PC-3 (cell line): ENCODE measurements around the gene RHOXF1. TPM values are rescaled to one million over a fixed set of nuclear protein-coding genes. Genes with fewer than 3 reads are reported as not detected.
A peak's percentile ranks its signal among the peaks of the same experiment; 100 is the strongest.
"Not testable (repeated sequence)": the region's sequence is repeated elsewhere in the genome, so short reads cannot be mapped to it uniquely, and the experiment has no call there.

Source experiments
- ATAC-seq: fragments of 200-7000 bp; cut with Tn5 transposase; 2 replicates; pipeline ENCODE4 v1.9.1; 2020; ENCODE audit warnings: mild to moderate bottlenecking, moderate library complexity
- Bru-seq: library from RNA; stranded (reverse); fragments of 400-500 nt; gene quantifications from one replicate; lab custom pipeline; 2021; lab: Mats Ljungman, UMichigan
- BruChase-seq, 2 experiments: library from RNA; stranded (reverse); fragments of 400-500 nt; gene quantifications; one replicate each; lab custom pipeline; 2021; lab: Mats Ljungman, UMichigan
- BruUV-seq: library from RNA; stranded (reverse); fragments of 400-500 nt; replicated peaks from 2 replicates; lab custom pipeline; 2021; lab: Mats Ljungman, UMichigan
- CTCF ChIA-PET: fragments of 300-600 bp; sonication (Branson Sonifier 250); formaldehyde crosslinking; loops from one replicate; lab custom pipeline; 2022; ENCODE audit warnings: antibody characterized with exemption; lab: Charles Lee
- POLR2A ChIA-PET: fragments of 300-600 bp; sonication (Branson Sonifier 250); formaldehyde crosslinking; loops from one replicate; lab custom pipeline; 2022; ENCODE audit warnings: antibody characterized with exemption; ENCODE audit not compliant: unreplicated experiment; lab: Charles Lee
- DNase-seq: peaks from one replicate; pipeline ENCODE4 v3.0.0-alpha.2; 2015
- H2AFZ ChIP-seq: fragments of 300-600 bp; sonication (generic); 2 replicates; pipeline ENCODE4 v1.6.0; 2016; ENCODE audit warnings: antibody characterized with exemption, low read length
- H3F3A ChIP-seq: fragments of 300-600 bp; sonication (generic); one replicate; pipeline ENCODE4 v1.6.0; 2017; ENCODE audit warnings: antibody characterized with exemption, low read length, control low read depth, mild to moderate bottlenecking; ENCODE audit not compliant: unreplicated experiment
- H3K27ac ChIP-seq: fragments of 300-600 bp; sonication (generic); 2 replicates; pipeline ENCODE4 v1.5.1; 2016; ENCODE audit warnings: mild to moderate bottlenecking, low read length
- H3K27me3 ChIP-seq: fragments of 300-600 bp; sonication (generic); 2 replicates; pipeline ENCODE4 v1.6.1; 2016; ENCODE audit warnings: low read length, mixed read lengths
- H3K36me3 ChIP-seq: fragments of 300-600 bp; sonication (generic); 2 replicates; pipeline ENCODE4 v1.6.1; 2016; ENCODE audit warnings: low read depth, mixed run types, low read length, mixed read lengths
- H3K4me1 ChIP-seq: fragments of 300-600 bp; sonication (generic); 2 replicates; pipeline ENCODE4 v1.5.1; 2016; ENCODE audit warnings: low read length; ENCODE audit not compliant: insufficient read depth
- H3K4me2 ChIP-seq: fragments of 300-600 bp; sonication (generic); 2 replicates; pipeline ENCODE4 v1.6.0; 2016; ENCODE audit warnings: low read length
- H3K4me3 ChIP-seq: fragments of 300-600 bp; sonication (generic); 2 replicates; pipeline ENCODE4 v1.5.1; 2016; ENCODE audit warnings: mild to moderate bottlenecking, low read length, mixed read lengths
- H3K79me2 ChIP-seq: fragments of 300-600 bp; sonication (generic); 2 replicates; pipeline ENCODE4 v1.6.1; 2017; ENCODE audit warnings: low read length, mixed read lengths
- H3K9ac ChIP-seq: fragments of 300-600 bp; sonication (generic); 2 replicates; pipeline ENCODE4 v1.6.0; 2016; ENCODE audit warnings: mild to moderate bottlenecking, low read length
- H3K9me2 ChIP-seq: fragments of 300-600 bp; sonication (generic); replicated peaks from 2 replicates; pipeline ENCODE4 v1.6.1; 2016; ENCODE audit warnings: mixed run types, low read length, mixed read lengths
- H3K9me3 ChIP-seq: fragments of 300-600 bp; sonication (generic); 2 replicates; pipeline ENCODE4 v1.6.1; 2016; ENCODE audit warnings: low read length, mixed read lengths
- H4K20me1 ChIP-seq: fragments of 300-600 bp; sonication (generic); 2 replicates; pipeline ENCODE4 v1.6.1; 2016; ENCODE audit warnings: low read length, mixed read lengths
- CTCF ChIP-seq: fragments of 300-600 bp; sonication (generic); conservative IDR thresholded peaks from 2 replicates; pipeline ENCODE4 v1.5.1; 2017; ENCODE audit warnings: antibody characterized with exemption, low read depth, mild to moderate bottlenecking, low read length
- EZH2 ChIP-seq: fragments of 300-600 bp; sonication (generic); IDR thresholded peaks from one replicate; pipeline ENCODE4 v1.6.1; 2017; ENCODE audit warnings: antibody characterized with exemption, mild to moderate bottlenecking, low read length; ENCODE audit not compliant: unreplicated experiment
- EZH2phosphoT487 ChIP-seq: fragments of 300-600 bp; sonication (generic); IDR thresholded peaks from 2 replicates; pipeline ENCODE4 v1.6.1; 2018; ENCODE audit warnings: mild to moderate bottlenecking, antibody characterized with exemption, low read length, borderline replicate concordance
- intact Hi-C: fragments of 100-400 bp; cut with micrococcal nuclease; formaldehyde crosslinking; loops from 2 replicates; pipeline ENCODE4 v1.9.0; 2023
- long read RNA-seq: library from polyadenylated mRNA; unstranded; transcript quantifications from one replicate; pipeline ENCODE4 v2.0.0, GENCODE V29; 2021; ENCODE audit not compliant: unreplicated experiment
- total RNA-seq: library from RNA; depleted of rRNA; stranded (reverse); fragments of >200 nt; gene quantifications from 2 replicates; pipeline ENCODE4 v1.2.3, GENCODE V29; 2014; rRNA removed

Gene RHOXF1
- total RNA-seq = not detected in 2 replicates
- percentile 21 among the genes with signal in this experiment for Bru-seq, nascent RNA
- percentile 25 among the genes with signal in this experiment for BruChase-seq, experiment 1, labeled RNA remaining after a 6-hour chase
- percentile 33 among the genes with signal in this experiment for BruChase-seq, experiment 2, labeled RNA remaining after a 2-hour chase
- long read RNA-seq = 0 reads

- H3K9me2 ChIP-seq = no peaks in the 10 kb centered on the region
- ChIA-PET POLR2A (no interaction called here), CTCF (no interaction called here)
- no peaks in the 10 kb centered on the region for H3K27me3 ChIP-seq
- H3K4me1 ChIP-seq = peaks cover 8% of the 10 kb centered on the region; the same call in 1 of the 2 replicates
- no peaks in the 10 kb centered on the region for H3F3A ChIP-seq
- TF ChIP-seq CTCF (no peak), EZH2phosphoT487 (no peak), EZH2 (no peak)
- no TSS peak for BruUV-seq
- H3K4me3 ChIP-seq = no peak within 1 kb of the TSS
- H3K79me2 ChIP-seq = no peaks in the 10 kb centered on the region
- no peak within 1 kb of the TSS for H2AFZ ChIP-seq
- H3K9ac ChIP-seq = no peak within 1 kb of the TSS
- intact Hi-C loops = no loop called here
- H3K4me2 ChIP-seq = no peak within 1 kb of the TSS
- no peaks in the 10 kb centered on the region for H4K20me1 ChIP-seq
- no peak within 1 kb of the TSS for H3K27ac ChIP-seq
- ATAC-seq = no peak
- no peaks in the 10 kb centered on the region for H3K36me3 ChIP-seq
- no peaks in the 10 kb centered on the region for H3K9me3 ChIP-seq
- no peak for DNase-seq
Measured at GRCh38 chrX:120115438-120115963, at the start of gene RHOXF1. Gene RHOXF1 (minus strand): TSS chrX:120115913. CDS start chrX:120115862, 51 bp downstream.

GRCh38 chrX:120159086-120159485 is 43.4 kb upstream of the RHOXF1 start:
- H3K4me3 ChIP-seq, H4K20me1 ChIP-seq, H3K36me3 ChIP-seq, H3K27me3 ChIP-seq, H3K9me3 ChIP-seq, H3K79me2 ChIP-seq, BruUV-seq, H2AFZ ChIP-seq, intact Hi-C loops, ATAC-seq, DNase-seq, H3K4me2 ChIP-seq, H3K4me1 ChIP-seq, H3F3A ChIP-seq, POLR2A ChIA-PET, H3K9me2 ChIP-seq, H3K27ac ChIP-seq, CTCF ChIA-PET, H3K9ac ChIP-seq: not testable (repeated sequence)

GRCh38 chrX:120158313-120158712 is 42.6 kb upstream of the RHOXF1 start, which contains the start of gene RHOXF2:
Gene RHOXF2 (plus strand): TSS chrX:120158613. CDS start chrX:120158751, 138 bp downstream.
- H3K4me1 ChIP-seq, H3K9me3 ChIP-seq, H2AFZ ChIP-seq, POLR2A ChIA-PET, H4K20me1 ChIP-seq, DNase-seq, BruUV-seq, CTCF ChIA-PET, H3K9ac ChIP-seq, H3F3A ChIP-seq, H3K4me3 ChIP-seq, H3K36me3 ChIP-seq, H3K9me2 ChIP-seq, H3K27ac ChIP-seq, H3K79me2 ChIP-seq, ATAC-seq, H3K27me3 ChIP-seq, intact Hi-C loops, H3K4me2 ChIP-seq: not testable (repeated sequence)

GRCh38 chrX:120150109-120150744 is 34.5 kb upstream of the RHOXF1 start:
- H3K4me3 ChIP-seq, H3K79me2 ChIP-seq, H3K9me3 ChIP-seq, H3K4me2 ChIP-seq, POLR2A ChIA-PET, H3K9ac ChIP-seq, H3K27ac ChIP-seq, intact Hi-C loops, CTCF ChIA-PET, H4K20me1 ChIP-seq, H3K9me2 ChIP-seq, H2AFZ ChIP-seq, BruUV-seq, H3K27me3 ChIP-seq, H3K36me3 ChIP-seq, DNase-seq, H3K4me1 ChIP-seq, H3F3A ChIP-seq: not testable (repeated sequence)
- ATAC-seq = peak; percentile 64
